HUDEP-2 (cell line): ENCODE results near the gene AUTS2.

ENCODE experiments used
- DNase-seq, 76 experiments: peaks; one replicate each; lab custom pipeline; 2025; ENCODE audit not compliant: unreplicated experiment in 76 of 76; lab: John Stamatoyannopoulos, UW

AUTS2 gene

GRCh38 chr7:70313271-70313670, 715.0 kb downstream of the AUTS2 start:
- no peak for DNase-seq

GRCh38 chr7:70313687-70314086, 715.4 kb downstream of the AUTS2 start:
- DNase-seq, result no peak

GRCh38 chr7:70314221-70314620, 715.9 kb downstream of the AUTS2 start:
- DNase-seq, result no peak

- DNase-seq, result no peak
Measured at GRCh38 chr7:70316745-70317144, 718.5 kb downstream of the AUTS2 start.

- no peak for DNase-seq
Measured at GRCh38 chr7:70317356-70317755, 719.1 kb downstream of the AUTS2 start.

- DNase-seq, result no peak
Measured at GRCh38 chr7:70318511-70318910, 720.2 kb downstream of the AUTS2 start.

GRCh38 chr7:70319057-70319456, 720.8 kb downstream of the AUTS2 start:
- no peak for DNase-seq

- no peak for DNase-seq
Measured at GRCh38 chr7:70321016-70321590, 722.8 kb downstream of the AUTS2 start.

GRCh38 chr7:70322856-70323255, 724.6 kb downstream of the AUTS2 start:
- no peak for DNase-seq

- no peak for DNase-seq
Measured at GRCh38 chr7:70325509-70326101, 727.3 kb downstream of the AUTS2 start.

- DNase-seq, result no peak
Measured at GRCh38 chr7:70334295-70334694, 736.0 kb downstream of the AUTS2 start.

GRCh38 chr7:70334871-70335270, 736.6 kb downstream of the AUTS2 start:
- no peak for DNase-seq

GRCh38 chr7:70336536-70336935, 738.3 kb downstream of the AUTS2 start:
- no peak for DNase-seq

- DNase-seq, result no peak
Measured at GRCh38 chr7:70338015-70338414, 739.7 kb downstream of the AUTS2 start.

GRCh38 chr7:70340236-70340635, 742.0 kb downstream of the AUTS2 start:
- no peak for DNase-seq

- DNase-seq, result no peak
Measured at GRCh38 chr7:70341446-70341845, 743.2 kb downstream of the AUTS2 start.

GRCh38 chr7:70343519-70343918, 745.2 kb downstream of the AUTS2 start:
- no peak for DNase-seq

GRCh38 chr7:70344726-70345125, 746.5 kb downstream of the AUTS2 start:
- DNase-seq, result no peak

- no peak for DNase-seq
Measured at GRCh38 chr7:70346844-70347462, 748.7 kb downstream of the AUTS2 start.

GRCh38 chr7:70347463-70348254, 749.4 kb downstream of the AUTS2 start:
- no peak for DNase-seq

GRCh38 chr7:70349031-70349430, 750.8 kb downstream of the AUTS2 start:
- DNase-seq, result no peak

GRCh38 chr7:70349819-70350218, 751.5 kb downstream of the AUTS2 start:
- no peak for DNase-seq
